GM18507 (cell line): ENCODE results near the gene PRSS2.
"Not testable (repeated sequence)": the region's sequence is repeated elsewhere in the genome, so short reads cannot be mapped to it uniquely, and the experiment has no call there.

Experiments
- DNase-seq: peaks from one replicate; pipeline ENCODE4 v3.0.0; 2011; ENCODE audit warnings: low read depth; ENCODE audit not compliant: insufficient read length; ENCODE audit errors: extremely low spot score
- FAIRE-seq: peaks from 2 replicates; lab custom pipeline; 2011; peaks lifted over from hg19 to GRCh38; lab: Jason Lieb, UNC

The PRSS2 gene

DNA sequence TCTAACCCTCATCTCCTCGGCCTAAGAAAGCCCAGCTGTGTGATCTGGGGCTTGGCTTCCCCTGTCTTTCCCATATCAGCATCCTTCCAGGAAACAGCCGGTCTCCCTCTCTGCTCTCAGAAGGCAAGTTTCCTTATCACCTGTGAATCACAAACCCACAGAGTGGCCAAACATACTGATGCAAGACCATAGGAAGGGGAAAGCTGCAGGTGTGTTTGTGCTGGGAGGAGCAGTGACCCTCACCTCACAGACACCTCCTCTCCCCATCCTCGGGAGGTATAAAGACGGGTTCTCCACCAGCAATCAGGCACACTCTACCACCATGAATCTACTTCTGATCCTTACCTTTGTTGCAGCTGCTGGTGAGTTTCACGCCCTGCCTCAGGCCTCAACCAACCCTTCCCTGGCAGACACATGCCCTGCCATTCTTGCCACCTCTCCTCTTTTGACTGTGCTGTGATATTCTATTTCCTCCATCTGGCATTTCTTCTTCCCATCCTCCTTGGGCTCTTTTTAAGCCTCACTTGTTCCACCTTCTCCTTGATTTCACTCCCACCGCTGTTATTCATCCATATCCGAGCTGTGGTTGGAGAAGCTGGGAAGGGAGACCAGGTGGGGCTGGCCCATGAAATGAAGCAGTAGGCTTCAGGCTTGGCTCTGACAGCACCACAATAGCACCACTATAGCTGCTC lies at the start of gene PRSS2:
PRSS2 (plus strand) TSS at position 310 of the 692 bp plus-strand sequence; CDS start at position 323, 13 bp downstream.
- DNase-seq, result no peak
- FAIRE-seq, result no peak

DNA sequence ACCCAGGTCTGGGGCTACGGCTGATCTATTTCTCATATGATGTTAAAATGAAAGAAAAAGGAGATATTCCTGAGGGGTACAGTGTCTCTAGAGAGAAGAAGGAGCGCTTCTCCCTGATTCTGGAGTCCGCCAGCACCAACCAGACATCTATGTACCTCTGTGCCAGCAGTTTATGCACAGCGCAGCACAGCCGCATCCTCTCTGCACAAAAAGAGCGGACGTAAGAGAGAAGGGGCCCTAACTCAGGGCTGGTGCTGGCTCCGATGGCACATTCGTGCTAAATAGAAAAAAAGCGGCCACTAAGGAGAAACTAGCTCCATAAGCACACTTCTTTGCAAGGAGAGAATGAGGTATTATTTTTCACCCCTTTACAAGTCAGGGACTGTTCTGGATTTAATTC lies 49.8 kb upstream of the PRSS2 start:
- DNase-seq (no peak), FAIRE-seq (no peak)

GRCh38 chr7:142722248-142722794 lies 48.4 kb upstream of the PRSS2 start:
- DNase-seq, result no peak
- no peak for FAIRE-seq

GRCh38 chr7:142733271-142733670 lies 37.5 kb upstream of the PRSS2 start:
- no peak for DNase-seq
- no peak for FAIRE-seq

GRCh38 chr7:142739923-142740492 lies 30.8 kb upstream of the PRSS2 start:
- FAIRE-seq (peak; percentile 51), DNase-seq (no peak)

- no peak for DNase-seq
- FAIRE-seq, result no peak
Measured at GRCh38 chr7:142740786-142741185, 30.0 kb upstream of the PRSS2 start.

GRCh38 chr7:142741932-142742331 lies 28.8 kb upstream of the PRSS2 start:
- not testable (repeated sequence) for DNase-seq, FAIRE-seq

DNA sequence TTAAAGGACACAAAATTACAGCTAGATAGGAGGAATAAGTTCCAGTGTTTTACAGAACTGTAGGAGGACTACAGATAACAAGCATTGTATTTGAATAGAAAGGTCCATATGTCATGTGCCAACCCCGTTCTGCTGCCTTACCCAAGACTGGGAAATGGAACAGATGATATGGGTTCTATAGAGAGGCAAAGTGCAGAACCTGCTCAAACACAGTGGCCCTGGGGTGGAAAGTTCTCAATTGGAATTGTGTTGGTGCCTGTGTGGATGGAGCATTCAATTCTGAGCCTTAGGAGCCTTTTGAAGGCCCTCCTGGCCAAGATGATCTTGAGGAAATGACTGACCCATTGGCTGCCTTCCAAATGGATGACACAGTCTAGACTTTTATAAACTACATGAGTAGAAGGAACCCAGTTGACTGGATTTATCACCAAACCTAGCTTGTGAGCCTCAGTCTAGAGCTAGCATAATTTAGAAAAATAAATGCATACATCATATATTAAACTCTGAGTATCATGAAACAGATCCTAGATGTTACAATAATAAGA lies 25.6 kb upstream of the PRSS2 start:
- DNase-seq (no peak), FAIRE-seq (no peak)

- FAIRE-seq (no peak), DNase-seq (no peak)
Measured at GRCh38 chr7:142745745-142746144, 25.0 kb upstream of the PRSS2 start.

DNA sequence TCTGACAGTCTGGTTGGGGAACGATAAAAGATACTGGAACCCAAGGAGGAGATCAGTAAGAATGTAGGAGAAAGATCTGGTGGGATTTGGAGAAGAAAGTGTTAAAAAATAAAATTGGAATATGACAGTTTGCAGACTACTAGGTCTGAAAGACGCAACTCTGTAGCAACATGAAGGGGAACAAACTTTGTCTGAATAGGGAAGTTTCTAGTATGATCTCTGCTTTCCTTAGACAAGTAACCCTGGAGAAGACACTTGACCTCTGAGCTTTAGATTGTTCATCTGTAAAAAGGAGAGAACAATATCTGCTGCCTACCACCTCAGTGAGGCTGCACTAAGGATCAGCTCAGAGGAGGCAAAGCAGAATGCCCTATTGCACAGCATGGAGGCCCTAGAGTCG lies 24.5 kb upstream of the PRSS2 start:
- no peak for DNase-seq

GRCh38 chr7:142748410-142748809 lies 22.4 kb upstream of the PRSS2 start:
- not testable (repeated sequence) for FAIRE-seq, DNase-seq

More for the DNA sequence above, 24.5 kb upstream of the PRSS2 start:
- no peak for FAIRE-seq

DNA sequence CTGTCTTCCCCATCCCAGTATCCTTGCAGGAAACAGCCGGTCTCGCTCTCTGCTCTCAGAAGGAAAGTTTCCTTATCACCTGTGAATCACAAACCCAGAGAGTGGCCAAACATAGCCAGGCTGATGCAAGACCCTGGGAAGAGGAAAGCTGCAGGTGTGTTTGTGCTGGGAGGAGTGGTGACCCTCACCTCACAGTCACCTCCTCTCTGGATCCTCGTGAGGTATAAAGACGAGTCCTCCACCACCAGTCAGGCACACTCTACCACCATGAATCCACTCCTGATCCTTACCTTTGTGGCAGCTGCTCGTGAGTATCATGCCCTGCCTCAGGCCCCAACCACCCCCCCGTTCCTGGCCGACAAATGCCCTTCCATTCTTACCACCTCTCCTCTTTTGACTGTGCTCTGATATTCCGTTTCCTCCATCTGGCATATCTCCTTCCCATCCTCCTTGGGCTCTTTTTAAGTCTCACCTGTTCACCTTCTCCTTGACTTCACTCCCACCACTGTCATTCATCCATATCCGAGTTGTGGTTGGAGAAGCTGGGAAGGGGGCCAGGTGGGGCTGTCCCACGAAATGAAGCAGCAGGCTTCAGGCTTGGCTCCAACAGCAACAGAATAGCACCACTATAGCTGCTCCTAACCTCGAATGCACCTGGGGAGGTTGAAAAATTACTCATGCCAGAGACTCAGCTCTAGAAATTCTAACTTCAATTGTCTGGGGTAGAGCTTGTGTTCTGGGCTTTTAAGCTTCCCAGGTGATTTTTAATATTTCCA lies 21.4 kb upstream of the PRSS2 start, which contains the start of gene PRSS1:
PRSS1 (plus strand) TSS at position 255 of the 776 bp plus-strand sequence; CDS start at position 268, 13 bp downstream.
- DNase-seq, result no peak
- no peak for FAIRE-seq

DNA sequence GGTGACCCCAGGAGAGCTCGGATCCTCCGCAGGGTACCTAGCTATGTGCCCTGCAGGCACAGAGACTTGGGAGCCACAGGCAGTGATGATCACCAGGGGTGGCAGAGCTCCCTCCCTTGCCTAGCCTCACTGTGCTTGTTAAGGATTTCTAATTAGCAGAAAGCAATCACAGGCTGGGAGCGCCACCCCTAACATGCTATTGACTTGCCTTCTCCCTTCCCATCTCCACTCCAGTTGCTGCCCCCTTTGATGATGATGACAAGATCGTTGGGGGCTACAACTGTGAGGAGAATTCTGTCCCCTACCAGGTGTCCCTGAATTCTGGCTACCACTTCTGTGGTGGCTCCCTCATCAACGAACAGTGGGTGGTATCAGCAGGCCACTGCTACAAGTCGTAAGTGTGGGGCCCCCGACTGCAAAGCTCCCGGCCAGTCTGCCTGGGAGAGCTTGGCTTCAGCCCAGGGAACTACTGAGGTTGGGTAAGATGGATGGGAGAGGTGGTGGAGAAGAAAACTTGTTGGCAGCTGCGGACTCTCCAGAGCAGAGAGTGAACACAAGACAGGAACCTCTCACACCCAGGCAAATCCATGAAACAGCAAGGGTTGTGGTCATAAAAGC lies 20.3 kb upstream of the PRSS2 start:
- FAIRE-seq, result no peak
- no peak for DNase-seq

GRCh38 chr7:142751526-142752175 lies 19.1 kb upstream of the PRSS2 start:
- FAIRE-seq, DNase-seq: not testable (repeated sequence)

DNA sequence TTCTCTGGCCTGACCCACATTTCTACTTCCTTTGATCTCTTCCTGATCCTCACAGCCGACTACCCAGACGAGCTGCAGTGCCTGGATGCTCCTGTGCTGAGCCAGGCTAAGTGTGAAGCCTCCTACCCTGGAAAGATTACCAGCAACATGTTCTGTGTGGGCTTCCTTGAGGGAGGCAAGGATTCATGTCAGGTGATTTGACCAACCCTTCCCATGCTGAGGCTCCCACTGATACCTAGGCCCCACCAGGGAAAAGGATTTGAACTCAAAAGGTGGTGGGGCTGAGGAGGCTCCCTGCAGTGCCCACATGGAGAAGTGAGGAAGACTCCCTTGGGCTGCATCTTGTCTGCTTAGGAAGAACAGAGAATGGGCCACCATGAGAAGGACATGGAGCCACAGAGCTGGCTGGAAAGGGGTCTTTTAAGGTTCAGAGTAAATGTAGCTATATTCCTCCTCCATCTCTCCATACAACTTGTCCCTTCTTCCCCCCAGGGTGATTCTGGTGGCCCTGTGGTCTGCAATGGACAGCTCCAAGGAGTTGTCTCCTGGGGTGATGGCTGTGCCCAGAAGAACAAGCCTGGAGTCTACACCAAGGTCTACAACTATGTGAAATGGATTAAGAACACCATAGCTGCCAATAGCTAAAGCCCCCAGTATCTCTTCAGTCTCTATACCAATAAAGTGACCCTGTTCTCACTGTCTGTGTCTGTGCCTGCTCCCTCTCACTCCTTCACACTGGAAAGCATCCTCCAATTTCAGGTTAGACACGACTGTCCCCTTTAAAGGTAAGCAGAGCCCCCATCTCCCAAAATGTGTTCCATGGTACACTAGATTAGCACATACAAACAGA lies 18.2 kb upstream of the PRSS2 start:
- FAIRE-seq (no peak), DNase-seq (no peak)

- DNase-seq, result no peak
- FAIRE-seq, result no peak
Measured at GRCh38 chr7:142753366-142753765, 17.4 kb upstream of the PRSS2 start.

- FAIRE-seq, DNase-seq: not testable (repeated sequence)
Measured at GRCh38 chr7:142753925-142754491, 16.8 kb upstream of the PRSS2 start.
